Thyroid gland (tissue), 4 donors: ENCODE measurements around the gene CHEK1. TPM values are rescaled to one million over a fixed set of nuclear protein-coding genes. Genes with fewer than 3 reads are reported as not detected.

ENCODE experiments used
- DNase-seq, 2 donors: peaks; one replicate each; pipeline ENCODE4 v3.0.0-alpha.2; 2019
- H3K27ac ChIP-seq, 3 donors: fragments of 200-600 bp; sonication (generic); 1 replicate in 2 of 3; 2 replicates in 1 of 3; pipeline ENCODE4 v1.5.1; 2016 to 2019; ENCODE audit warnings: mild to moderate bottlenecking in 1 of 3, moderate library complexity in 1 of 3
- H3K27me3 ChIP-seq: fragments of 200-600 bp; sonication (generic); one replicate; pipeline ENCODE4 v1.5.1; 2019
- H3K36me3 ChIP-seq, 2 donors: fragments of 200-600 bp; sonication (generic); one replicate each; pipeline ENCODE4 v1.5.1; 2016 to 2019
- H3K4me1 ChIP-seq, 2 donors: fragments of 200-600 bp; sonication (generic); one replicate each; pipeline ENCODE4 v1.5.1; 2017 to 2019
- H3K4me3 ChIP-seq, 3 donors: fragments of 200-600 bp; sonication (generic); replicated peaks in 1 of 3; 1 replicate in 2 of 3; 2 replicates in 1 of 3; pipeline ENCODE4 v1.5.1; 2016; ENCODE audit warnings: mild to moderate bottlenecking in 1 of 3
- H3K9me3 ChIP-seq: fragments of 200-600 bp; sonication (generic); one replicate; pipeline ENCODE4 v1.5.1; 2017
- POLR2A ChIP-seq, 2 donors: fragments of 450-650 bp; IDR thresholded peaks; one replicate each; pipeline ENCODE4 v1.6.1; 2017; ENCODE audit warnings: antibody characterized with exemption in 2 of 2, mild to moderate bottlenecking in 2 of 2, moderate library complexity in 1 of 2
- WGBS, 2 donors: methylation state at CpG; one replicate each; pipeline ENCODE4 v1.1.5; 2017; 5-methylcytosine and 5-hydroxymethylcytosine counted together
- intact Hi-C: fragments of 100-400 bp; cut with DNase I; formaldehyde crosslinking; loops from one replicate; pipeline ENCODE4 v1.15.1; 2023
- total RNA-seq, 4 donors: library from RNA; depleted of rRNA; stranded (reverse); fragments of >200 nt; gene quantifications; one replicate each; pipeline ENCODE4 v1.2.3, GENCODE V29; 2016
- TF ChIP-seq, protein P1 (sequence below), 6 experiments: fragments of 200-600 bp in 3 of 6; fragments of 450-650 bp in 3 of 6; sonication (generic) in 3 of 6; IDR thresholded peaks; one replicate each; pipeline ENCODE4 v1.5.1; 2016 to 2019; ENCODE audit warnings: antibody characterized with exemption in 6 of 6, mild to moderate bottlenecking in 2 of 6, inconsistent platforms in 1 of 6, moderate library complexity in 1 of 6

The CHEK1 gene
- total RNA-seq, 4 donors from 2014 or later: 0.78 to 3.4 (median 1.4) TPM

DNA sequence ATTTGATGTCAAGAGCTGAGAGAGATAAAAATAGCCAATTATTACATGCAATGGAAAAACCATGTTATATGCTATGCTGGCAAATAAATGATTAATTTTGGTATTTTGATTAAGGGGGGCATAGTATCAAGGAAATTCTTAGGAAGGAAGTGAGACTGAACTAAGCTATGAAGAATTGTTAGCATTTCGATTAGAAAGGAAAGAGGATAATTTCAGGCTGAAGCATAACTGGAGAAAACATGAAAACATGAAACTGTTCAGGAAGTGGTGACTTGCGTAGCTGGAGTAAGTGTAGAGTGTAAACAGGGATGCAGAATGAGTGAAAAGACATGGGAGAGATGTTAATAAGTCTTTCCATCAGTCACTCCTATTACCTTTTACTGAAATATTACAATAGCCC is 49.2 kb downstream of the CHEK1 start:
- no peak overlapping the region for H3K27ac ChIP-seq
- no peaks in the 10 kb centered on the region for H3K27me3 ChIP-seq
- H3K36me3 ChIP-seq: no peaks in the 10 kb centered on the region
- H3K4me1 ChIP-seq: no peaks in the 10 kb centered on the region
- intact Hi-C loops: no loop called here
- no peak for DNase-seq
- H3K9me3 ChIP-seq: no peaks in the 10 kb centered on the region
- WGBS, 2 donors: 84% methylated on average over 2 of the region's 2 CpGs
- no peak for TF ChIP-seq POLR2A (IDR thresholded peaks at IDR 0.05)
- TF ChIP-seq, protein P1, sequence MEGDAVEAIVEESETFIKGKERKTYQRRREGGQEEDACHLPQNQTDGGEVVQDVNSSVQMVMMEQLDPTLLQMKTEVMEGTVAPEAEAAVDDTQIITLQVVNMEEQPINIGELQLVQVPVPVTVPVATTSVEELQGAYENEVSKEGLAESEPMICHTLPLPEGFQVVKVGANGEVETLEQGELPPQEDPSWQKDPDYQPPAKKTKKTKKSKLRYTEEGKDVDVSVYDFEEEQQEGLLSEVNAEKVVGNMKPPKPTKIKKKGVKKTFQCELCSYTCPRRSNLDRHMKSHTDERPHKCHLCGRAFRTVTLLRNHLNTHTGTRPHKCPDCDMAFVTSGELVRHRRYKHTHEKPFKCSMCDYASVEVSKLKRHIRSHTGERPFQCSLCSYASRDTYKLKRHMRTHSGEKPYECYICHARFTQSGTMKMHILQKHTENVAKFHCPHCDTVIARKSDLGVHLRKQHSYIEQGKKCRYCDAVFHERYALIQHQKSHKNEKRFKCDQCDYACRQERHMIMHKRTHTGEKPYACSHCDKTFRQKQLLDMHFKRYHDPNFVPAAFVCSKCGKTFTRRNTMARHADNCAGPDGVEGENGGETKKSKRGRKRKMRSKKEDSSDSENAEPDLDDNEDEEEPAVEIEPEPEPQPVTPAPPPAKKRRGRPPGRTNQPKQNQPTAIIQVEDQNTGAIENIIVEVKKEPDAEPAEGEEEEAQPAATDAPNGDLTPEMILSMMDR (IDR thresholded peaks at IDR 0.05): no peak
- no peak overlapping the region for H3K4me3 ChIP-seq

- no peak overlapping the region for H3K27ac ChIP-seq
- H3K36me3 ChIP-seq: no peaks in the 10 kb centered on the region
- DNase-seq: no peak
- no peaks in the 10 kb centered on the region for H3K27me3 ChIP-seq
- no peak for TF ChIP-seq POLR2A (IDR thresholded peaks at IDR 0.05)
- TF ChIP-seq, protein P1 (IDR thresholded peaks at IDR 0.05): no peak
- intact Hi-C loops: no loop called here
- 94 to 97% methylated on average over 2 of the region's 2 CpGs for WGBS, 2 donors
- no peaks in the 10 kb centered on the region for H3K9me3 ChIP-seq
- no peaks in the 10 kb centered on the region for H3K4me1 ChIP-seq
- no peak overlapping the region for H3K4me3 ChIP-seq
Observed at GRCh38 chr11:125675196-125675595, 50.2 kb downstream of the CHEK1 start.

DNA sequence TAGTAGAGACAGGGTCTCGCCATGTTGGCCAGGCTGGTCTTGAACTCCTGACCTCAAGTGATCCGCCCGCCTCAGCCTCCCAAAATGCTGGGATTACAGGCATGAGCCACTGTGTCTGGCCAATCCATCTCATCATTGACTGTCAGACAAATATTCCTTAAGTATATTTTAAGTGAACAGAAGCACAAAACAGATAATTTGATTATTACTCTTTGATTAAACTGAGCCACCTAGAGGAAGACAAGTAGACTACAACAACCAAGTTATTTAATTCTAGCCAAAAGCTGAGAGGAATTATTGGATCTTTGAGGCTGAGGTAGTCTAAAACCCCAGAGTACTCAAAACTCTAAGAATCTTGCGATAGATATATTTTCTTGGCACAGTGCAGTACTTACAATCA is 54.4 kb downstream of the CHEK1 start:
- H3K4me3 ChIP-seq: no peak overlapping the region
- TF ChIP-seq POLR2A (IDR thresholded peaks at IDR 0.05): no peak
- TF ChIP-seq, protein P1 (IDR thresholded peaks at IDR 0.05): no peak
- no peaks in the 10 kb centered on the region for H3K36me3 ChIP-seq
- H3K9me3 ChIP-seq: no peaks in the 10 kb centered on the region
- no peak for DNase-seq
- H3K27ac ChIP-seq: no peak overlapping the region
- WGBS, 2 donors: 97% methylated on average over 4 of the region's 4 CpGs
- intact Hi-C loops: no loop called here
- no peaks in the 10 kb centered on the region for H3K4me1 ChIP-seq
- H3K27me3 ChIP-seq: no peaks in the 10 kb centered on the region

DNA sequence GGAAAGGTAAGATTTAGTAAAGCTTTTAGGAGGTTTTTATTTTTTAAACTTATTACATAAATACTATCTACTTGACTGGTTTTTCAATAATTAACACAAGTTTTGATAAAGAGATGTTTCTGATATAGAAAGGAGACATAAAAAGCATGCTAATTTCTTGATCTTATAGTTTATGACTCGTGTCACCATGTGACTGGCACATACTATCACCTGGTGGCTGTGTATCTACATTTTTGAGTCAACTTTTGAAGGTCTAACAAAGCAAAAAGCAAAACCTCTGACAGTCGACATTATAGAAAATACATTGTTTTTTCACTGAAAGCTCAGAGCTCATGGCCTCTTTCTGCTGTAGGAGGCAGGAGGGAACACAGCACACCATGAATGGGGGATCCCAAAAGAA is 54.9 kb downstream of the CHEK1 start:
- DNase-seq: no peak
- no peak overlapping the region for H3K4me3 ChIP-seq
- intact Hi-C loops: no loop called here
- 90 to 97% methylated on average over 2 of the region's 2 CpGs for WGBS, 2 donors
- no peaks in the 10 kb centered on the region for H3K27me3 ChIP-seq
- H3K27ac ChIP-seq: no peak overlapping the region
- TF ChIP-seq POLR2A (IDR thresholded peaks at IDR 0.05): no peak
- TF ChIP-seq, protein P1 (IDR thresholded peaks at IDR 0.05): no peak
- no peaks in the 10 kb centered on the region for H3K4me1 ChIP-seq
- H3K36me3 ChIP-seq: no peaks in the 10 kb centered on the region
- no peaks in the 10 kb centered on the region for H3K9me3 ChIP-seq

GRCh38 chr11:125680747-125681146 is 55.8 kb downstream of the CHEK1 start, which contains the start of gene ACRV1:
Gene ACRV1, minus strand, starts transcription at chr11:125680847. Its CDS starts 67 bp downstream, at chr11:125680780.
- Histone ChIP-seq H3K27ac (no peak within 1 kb of the TSS), H3K4me3 (no peak within 1 kb of the TSS), H3K36me3 (no peaks in the 10 kb centered on the region), H3K4me1 (no peaks in the 10 kb centered on the region), H3K27me3 (no peaks in the 10 kb centered on the region), H3K9me3 (no peaks in the 10 kb centered on the region)
- DNase-seq: no peak
- TF ChIP-seq POLR2A (IDR thresholded peaks at IDR 0.05): no peak
- TF ChIP-seq, protein P1 (IDR thresholded peaks at IDR 0.05): no peak
- 82 to 93% methylated on average over 1 of the region's 1 CpG for WGBS, 2 donors
- intact Hi-C loops: no loop called here
